Breast epithelium (tissue), 4 donors: ENCODE measurements around the gene CCDC106. TPM values are rescaled to one million over a fixed set of nuclear protein-coding genes. Genes with fewer than 3 reads are reported as not detected.

ENCODE experiments used
- DNase-seq, 2 donors: peaks; one replicate each; pipeline ENCODE4 v3.0.0-alpha.2; 2019; ENCODE audit warnings: low spot score in 2 of 2
- H3K27ac ChIP-seq, 2 donors: fragments of 200-600 bp; sonication (generic) in 1 of 2; one replicate each; pipeline ENCODE4 v1.5.1; 2016 to 2019; ENCODE audit warnings: mild to moderate bottlenecking in 1 of 2
- H3K27me3 ChIP-seq, 2 donors: fragments of 200-600 bp; sonication (generic) in 1 of 2; one replicate each; pipeline versions ENCODE4 v1.5.1 to v1.6.0; 2017 to 2019; ENCODE audit warnings: control low read depth in 1 of 2, mild to moderate bottlenecking in 1 of 2
- H3K36me3 ChIP-seq: fragments of 200-600 bp; one replicate; pipeline ENCODE4 v1.5.1; 2019
- H3K4me1 ChIP-seq, 2 donors: fragments of 200-600 bp; sonication (generic); one replicate each; pipeline ENCODE4 v1.5.1; 2016 to 2019; ENCODE audit warnings: control low read depth in 1 of 2
- H3K4me3 ChIP-seq, 3 donors: fragments of 200-600 bp; sonication (generic); 1 replicate in 2 of 3; 2 replicates in 1 of 3; pipeline ENCODE4 v1.5.1; 2016 to 2019; ENCODE audit warnings: mild to moderate bottlenecking in 3 of 3, moderate library complexity in 2 of 3
- H3K9me3 ChIP-seq, 2 donors: fragments of 200-600 bp; sonication (generic) in 1 of 2; one replicate each; pipeline ENCODE4 v1.5.1; 2016 to 2019; ENCODE audit warnings: control low read depth in 1 of 2
- POLR2A ChIP-seq: fragments of 450-650 bp; IDR thresholded peaks from one replicate; pipeline ENCODE4 v1.6.1; 2016; ENCODE audit warnings: antibody characterized with exemption, mild to moderate bottlenecking, moderate library complexity
- POLR2AphosphoS5 ChIP-seq, 3 donors: sonication (generic); formaldehyde crosslinking; IDR thresholded peaks; one replicate each; pipeline ENCODE4 v1.6.1; 2017; ENCODE audit warnings: antibody characterized with exemption in 3 of 3
- intact Hi-C: fragments of 100-400 bp; cut with DNase I; formaldehyde crosslinking; loops from one replicate; pipeline ENCODE4 v1.15.1; 2023; ENCODE audit warnings: low total_unique reads
- total RNA-seq, 3 donors: library from RNA; depleted of rRNA; stranded (reverse); fragments of >200 nt; gene quantifications; one replicate each; pipeline ENCODE4 v1.1.0, GENCODE V29; 2016
- TF ChIP-seq, protein P1 (sequence below), 3 donors: fragments of 450-650 bp; IDR thresholded peaks; one replicate each; pipeline ENCODE4 v1.5.1; 2016 to 2017; ENCODE audit warnings: antibody characterized with exemption in 3 of 3, mild to moderate bottlenecking in 3 of 3, moderate library complexity in 3 of 3

The CCDC106 gene
- total RNA-seq, 3 donors from 2014 or later = 7.9 to 10.5 (median 10.2) TPM

- peaks cover 40% of the 10 kb centered on the region for H3K36me3 ChIP-seq
- intact Hi-C loops = no loop called here
Measured at GRCh38 chr19:55667006-55667381, 19.0 kb downstream of the CCDC106 start.

GRCh38 chr19:55667511-55667910 lies 19.5 kb downstream of the CCDC106 start:
- Histone ChIP-seq H3K4me3 (no peak overlapping the region), H3K9me3 (no peaks in the 10 kb centered on the region), H3K27ac (no peak overlapping the region), H3K36me3 (peaks cover 40% of the 10 kb centered on the region), H3K27me3 (no peaks in the 10 kb centered on the region), H3K4me1 (no peaks in the 10 kb centered on the region)
- intact Hi-C loops = no loop called here
- TF ChIP-seq POLR2A (no peak), POLR2AphosphoS5 (IDR thresholded peaks at IDR 0.05) (no peak)
- TF ChIP-seq, protein P1, sequence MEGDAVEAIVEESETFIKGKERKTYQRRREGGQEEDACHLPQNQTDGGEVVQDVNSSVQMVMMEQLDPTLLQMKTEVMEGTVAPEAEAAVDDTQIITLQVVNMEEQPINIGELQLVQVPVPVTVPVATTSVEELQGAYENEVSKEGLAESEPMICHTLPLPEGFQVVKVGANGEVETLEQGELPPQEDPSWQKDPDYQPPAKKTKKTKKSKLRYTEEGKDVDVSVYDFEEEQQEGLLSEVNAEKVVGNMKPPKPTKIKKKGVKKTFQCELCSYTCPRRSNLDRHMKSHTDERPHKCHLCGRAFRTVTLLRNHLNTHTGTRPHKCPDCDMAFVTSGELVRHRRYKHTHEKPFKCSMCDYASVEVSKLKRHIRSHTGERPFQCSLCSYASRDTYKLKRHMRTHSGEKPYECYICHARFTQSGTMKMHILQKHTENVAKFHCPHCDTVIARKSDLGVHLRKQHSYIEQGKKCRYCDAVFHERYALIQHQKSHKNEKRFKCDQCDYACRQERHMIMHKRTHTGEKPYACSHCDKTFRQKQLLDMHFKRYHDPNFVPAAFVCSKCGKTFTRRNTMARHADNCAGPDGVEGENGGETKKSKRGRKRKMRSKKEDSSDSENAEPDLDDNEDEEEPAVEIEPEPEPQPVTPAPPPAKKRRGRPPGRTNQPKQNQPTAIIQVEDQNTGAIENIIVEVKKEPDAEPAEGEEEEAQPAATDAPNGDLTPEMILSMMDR (IDR thresholded peaks at IDR 0.05) = no peak
- no peak for DNase-seq

More at GRCh38 chr19:55667006-55667381, 19.0 kb downstream of the CCDC106 start:
- H3K4me3 ChIP-seq = no peak overlapping the region
- no peaks in the 10 kb centered on the region for H3K27me3 ChIP-seq
- no peak overlapping the region for H3K27ac ChIP-seq
- no peak for TF ChIP-seq POLR2A
- TF ChIP-seq POLR2AphosphoS5 (IDR thresholded peaks at IDR 0.05) = no peak
- TF ChIP-seq, protein P1 (IDR thresholded peaks at IDR 0.05) = no peak
- H3K4me1 ChIP-seq = no peaks in the 10 kb centered on the region
- no peaks in the 10 kb centered on the region for H3K9me3 ChIP-seq
- DNase-seq = no peak

DNA sequence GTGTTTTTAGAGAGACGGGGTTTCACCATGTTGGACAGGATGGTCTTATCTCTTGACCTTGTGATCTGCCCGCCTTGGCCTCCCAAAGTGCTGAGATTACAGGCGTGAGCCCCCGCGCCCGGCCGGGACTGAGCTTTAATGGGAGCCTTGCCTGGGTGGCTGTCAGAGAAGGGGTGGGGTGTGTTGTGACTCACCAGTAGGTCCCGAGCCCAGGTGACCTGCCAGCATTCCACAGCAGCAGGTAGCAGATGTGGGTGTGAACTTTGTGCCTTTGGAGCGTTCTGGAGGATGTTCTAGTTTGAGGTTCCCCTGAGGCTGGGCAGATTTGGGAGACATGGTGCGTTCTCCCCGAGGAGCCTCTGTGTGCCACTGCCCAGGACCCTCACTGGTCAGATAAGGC lies 19.9 kb downstream of the CCDC106 start:
- DNase-seq = no peak
- H3K4me3 ChIP-seq = no peak overlapping the region
- H3K27me3 ChIP-seq = no peaks in the 10 kb centered on the region
- H3K4me1 ChIP-seq = no peaks in the 10 kb centered on the region
- H3K9me3 ChIP-seq = no peaks in the 10 kb centered on the region
- intact Hi-C loops = no loop called here
- TF ChIP-seq, protein P1 (IDR thresholded peaks at IDR 0.05) = no peak
- no peak for TF ChIP-seq POLR2A
- no peak for TF ChIP-seq POLR2AphosphoS5 (IDR thresholded peaks at IDR 0.05)
- no peak overlapping the region for H3K27ac ChIP-seq
- H3K36me3 ChIP-seq = peaks cover 36% of the 10 kb centered on the region

GRCh38 chr19:55668603-55669348 lies 20.8 kb downstream of the CCDC106 start:
- Histone ChIP-seq H3K4me1 (no peaks in the 10 kb centered on the region), H3K27ac (no peak overlapping the region), H3K9me3 (no peaks in the 10 kb centered on the region), H3K27me3 (no peaks in the 10 kb centered on the region), H3K36me3 (peaks cover 32% of the 10 kb centered on the region), H3K4me3 (no peak overlapping the region)
- intact Hi-C loops = no loop called here
- TF ChIP-seq, protein P1 (IDR thresholded peaks at IDR 0.05) = no peak
- no peak for TF ChIP-seq POLR2A
- no peak for TF ChIP-seq POLR2AphosphoS5 (IDR thresholded peaks at IDR 0.05)
- no peak for DNase-seq

DNA sequence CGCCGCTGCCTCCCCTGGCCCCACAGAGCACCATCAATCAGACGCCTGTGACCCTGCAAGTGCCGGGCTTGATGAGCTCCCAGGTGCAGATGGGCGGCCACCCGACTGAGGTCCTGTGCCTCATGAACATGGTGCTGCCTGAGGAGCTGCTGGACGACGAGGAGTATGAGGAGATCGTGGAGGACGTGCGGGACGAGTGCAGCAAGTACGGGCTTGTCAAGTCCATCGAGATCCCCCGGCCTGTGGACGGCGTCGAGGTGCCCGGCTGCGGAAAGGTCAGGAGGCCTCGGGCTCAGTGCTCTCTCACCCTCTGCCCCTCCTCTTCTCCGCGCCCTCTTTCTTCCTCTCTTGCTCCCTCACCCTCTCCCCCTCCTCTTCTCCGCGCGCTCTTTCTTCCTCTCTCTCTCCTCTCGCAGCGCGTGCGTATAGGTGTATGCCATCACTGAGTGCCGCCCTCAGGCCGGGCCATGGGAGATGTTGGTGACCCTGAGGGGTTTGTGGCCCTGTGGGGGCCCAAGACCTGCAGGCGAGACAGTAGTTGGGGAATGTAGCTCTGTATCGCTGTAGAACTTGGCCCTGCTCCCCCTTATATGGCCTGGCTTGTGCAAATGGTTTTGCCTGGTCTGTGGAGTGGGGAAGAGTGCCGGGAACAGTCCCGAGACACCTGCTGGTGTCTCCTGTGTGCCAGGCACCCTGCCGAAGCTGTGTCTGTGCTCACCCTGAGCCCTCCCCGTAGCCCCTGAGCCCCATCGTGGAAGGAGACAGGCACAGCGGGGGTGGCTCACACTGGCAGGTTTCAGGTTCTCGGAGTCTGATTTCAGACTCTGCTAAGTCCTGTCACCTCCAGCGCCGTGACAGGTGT lies 21.6 kb downstream of the CCDC106 start:
- TF ChIP-seq POLR2A = no peak
- TF ChIP-seq, protein P1 (IDR thresholded peaks at IDR 0.05) = no peak
- DNase-seq = no peak
- H3K4me1 ChIP-seq = peaks cover 0 to 6% of the 10 kb centered on the region in 2 donors
- H3K9me3 ChIP-seq = no peaks in the 10 kb centered on the region
- H3K27me3 ChIP-seq = no peaks in the 10 kb centered on the region
- H3K36me3 ChIP-seq = peaks cover 25% of the 10 kb centered on the region
- H3K27ac ChIP-seq = no peak overlapping the region
- intact Hi-C loops = no loop called here
- H3K4me3 ChIP-seq = no peak overlapping the region
